ENCODE results near the gene SLC6A9.

Gene SLC6A9

DNA sequence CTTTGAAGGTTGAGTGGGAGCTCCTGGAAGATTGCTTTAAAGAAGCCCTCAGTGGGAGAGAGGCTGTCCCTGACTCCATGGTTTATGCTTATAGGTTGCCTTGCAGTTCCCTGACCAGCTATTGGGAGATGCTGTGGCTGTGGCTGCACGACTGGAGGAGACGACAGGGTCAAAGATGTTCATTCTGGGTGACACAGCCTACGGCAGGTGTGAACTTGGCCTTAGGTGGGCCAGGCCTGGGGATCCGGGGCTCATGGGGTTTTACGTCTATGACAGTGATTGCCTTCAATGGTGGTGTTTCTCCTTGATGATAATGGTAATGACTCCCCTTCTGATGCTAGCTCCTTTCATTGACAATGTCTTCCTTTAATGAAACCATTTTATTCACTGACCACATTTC lies 60.8 kb downstream of the SLC6A9 start:
- Mint-ChIP-seq H3K4me3 (peak overlapping the region; percentile 94), H3K4me1 (ENCODE audit: low read depth) (peaks cover 29% of the 10 kb centered on the region), H3K9me3 (no peaks in the 10 kb centered on the region), H3K27me3 (no peaks in the 10 kb centered on the region), H3K36me3 (ENCODE audit: low read depth) (peaks cover 17% of the 10 kb centered on the region), H3K27ac (peak overlapping the region; percentile 90)

DNA sequence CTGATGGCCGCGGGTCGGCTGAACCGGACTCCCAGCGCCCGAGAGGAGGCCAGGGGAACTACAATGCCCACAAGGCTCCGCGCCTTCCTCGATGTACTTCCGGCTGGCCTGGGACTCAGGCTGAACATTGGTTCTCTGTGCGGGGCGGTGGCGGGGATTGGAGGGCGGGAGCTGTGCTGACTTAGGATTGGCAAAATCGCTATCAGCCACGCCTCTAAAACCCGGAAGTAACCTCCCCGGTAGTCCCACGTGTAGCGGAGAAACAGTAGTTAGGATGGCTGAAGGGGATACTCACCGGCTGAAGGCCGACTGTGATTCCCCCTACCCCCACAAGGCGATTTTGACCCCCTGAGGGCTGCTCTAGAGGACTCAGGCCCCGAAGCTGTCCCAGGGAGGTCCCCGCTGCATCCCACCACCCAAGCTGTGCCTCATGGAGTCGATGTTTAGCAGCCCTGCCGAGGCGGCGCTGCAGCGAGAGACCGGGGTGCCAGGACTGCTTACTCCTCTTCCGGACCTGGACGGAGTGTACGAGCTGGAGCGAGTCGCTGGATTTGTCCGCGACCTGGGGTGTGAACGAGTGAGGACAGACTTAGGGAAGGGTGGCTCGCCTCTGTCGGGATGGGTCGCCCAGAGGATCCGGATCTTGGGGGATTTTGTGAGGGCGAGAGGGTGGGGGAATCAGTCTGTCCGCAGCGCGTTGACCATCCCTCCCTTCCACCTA lies 61.4 kb downstream of the SLC6A9 start, which contains the start of gene DPH2:
DPH2 (plus strand) TSS at position 265 of the 721 bp plus-strand sequence; CDS start at position 431, 166 bp downstream.
- H3K27me3 Mint-ChIP-seq: no peaks in the 10 kb centered on the region
- peaks cover 17% of the 10 kb centered on the region for H3K36me3 Mint-ChIP-seq (ENCODE audit: low read depth)
- no peaks in the 10 kb centered on the region for H3K9me3 Mint-ChIP-seq
- H3K4me1 Mint-ChIP-seq (ENCODE audit: low read depth): peaks cover 29% of the 10 kb centered on the region
- H3K4me3 Mint-ChIP-seq: peak within 1 kb of the TSS; percentile 94
- peak within 1 kb of the TSS; percentile 90 for H3K27ac Mint-ChIP-seq

GRCh38 chr1:43969416-43969745 lies 61.9 kb downstream of the SLC6A9 start:
- no peak overlapping the region for H3K27ac Mint-ChIP-seq
- peaks cover 29% of the 10 kb centered on the region for H3K4me1 Mint-ChIP-seq (ENCODE audit: low read depth)
- H3K27me3 Mint-ChIP-seq: no peaks in the 10 kb centered on the region
- H3K36me3 Mint-ChIP-seq (ENCODE audit: low read depth): peaks cover 17% of the 10 kb centered on the region
- peak overlapping the region; percentile 94 for H3K4me3 Mint-ChIP-seq
- H3K9me3 Mint-ChIP-seq: no peaks in the 10 kb centered on the region

- Mint-ChIP-seq H3K4me3 (no peak overlapping the region), H3K27me3 (no peaks in the 10 kb centered on the region), H3K36me3 (ENCODE audit: low read depth) (peaks cover 12% of the 10 kb centered on the region), H3K27ac (no peak overlapping the region), H3K4me1 (ENCODE audit: low read depth) (peaks cover 20% of the 10 kb centered on the region), H3K9me3 (no peaks in the 10 kb centered on the region)
Observed at GRCh38 chr1:43968348-43968948, 62.8 kb downstream of the SLC6A9 start.

- H3K4me1 Mint-ChIP-seq (ENCODE audit: low read depth): peaks cover 6% of the 10 kb centered on the region
- no peak overlapping the region for H3K4me3 Mint-ChIP-seq
- H3K27me3 Mint-ChIP-seq: no peaks in the 10 kb centered on the region
- H3K36me3 Mint-ChIP-seq (ENCODE audit: low read depth): peaks cover 16% of the 10 kb centered on the region
- no peaks in the 10 kb centered on the region for H3K9me3 Mint-ChIP-seq
- H3K27ac Mint-ChIP-seq: no peak overlapping the region
Observed at GRCh38 chr1:43965316-43965715, 65.9 kb downstream of the SLC6A9 start.

DNA sequence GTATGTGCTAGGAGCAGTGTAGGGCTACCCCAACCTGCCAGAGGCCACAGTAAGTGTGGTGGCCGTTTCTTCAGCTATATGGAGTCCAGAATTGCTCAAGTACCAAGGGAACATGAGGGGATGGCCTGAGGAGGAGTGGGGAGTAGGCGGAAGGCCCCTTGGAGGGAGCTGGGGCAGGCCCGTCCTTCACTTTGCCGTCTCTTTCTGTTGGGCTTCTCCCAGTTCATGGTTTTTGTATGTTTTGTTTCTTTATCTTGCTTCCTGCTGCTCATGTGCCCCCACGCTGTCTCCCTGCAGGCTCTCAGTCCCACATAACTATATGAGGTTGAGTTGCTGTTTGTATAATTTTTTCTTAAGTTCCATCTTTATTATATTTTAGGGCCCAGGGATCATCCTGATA lies 67.4 kb downstream of the SLC6A9 start:
- Mint-ChIP-seq H3K27me3 (no peaks in the 10 kb centered on the region), H3K4me1 (ENCODE audit: low read depth) (no peaks in the 10 kb centered on the region), H3K27ac (no peak overlapping the region), H3K9me3 (no peaks in the 10 kb centered on the region), H3K4me3 (no peak overlapping the region), H3K36me3 (ENCODE audit: low read depth) (peaks cover 16% of the 10 kb centered on the region)

DNA sequence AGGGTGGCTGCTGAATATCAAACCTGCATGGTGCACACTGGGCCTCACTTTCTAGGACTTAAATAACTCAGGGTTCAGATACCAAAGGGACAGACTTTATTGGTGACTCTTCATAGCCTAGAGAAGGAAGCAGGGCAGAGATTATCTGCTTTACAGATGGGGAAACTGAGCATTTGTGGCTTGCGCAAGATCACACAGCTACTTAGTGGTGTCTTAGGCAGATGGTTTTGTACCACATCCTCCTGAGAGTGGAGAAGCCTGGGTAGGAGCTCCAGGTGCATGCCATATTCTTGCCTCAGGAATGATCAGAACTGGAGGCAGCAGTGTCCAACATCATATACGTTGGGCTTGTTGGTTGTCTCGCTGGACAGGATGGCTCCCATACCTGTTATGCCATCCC lies 68.3 kb downstream of the SLC6A9 start:
- H3K36me3 Mint-ChIP-seq (ENCODE audit: low read depth): peaks cover 14% of the 10 kb centered on the region
- no peaks in the 10 kb centered on the region for H3K9me3 Mint-ChIP-seq
- H3K4me1 Mint-ChIP-seq (ENCODE audit: low read depth): no peaks in the 10 kb centered on the region

GRCh38 chr1:43962324-43962723 lies 68.9 kb downstream of the SLC6A9 start:
- Mint-ChIP-seq H3K9me3 (no peaks in the 10 kb centered on the region), H3K4me1 (ENCODE audit: low read depth) (no peaks in the 10 kb centered on the region), H3K36me3 (ENCODE audit: low read depth) (peaks cover 14% of the 10 kb centered on the region), H3K27me3 (no peaks in the 10 kb centered on the region), H3K27ac (no peak overlapping the region), H3K4me3 (no peak overlapping the region)

More for the DNA sequence above, 68.3 kb downstream of the SLC6A9 start:
- no peak overlapping the region for H3K4me3 Mint-ChIP-seq
- no peak overlapping the region for H3K27ac Mint-ChIP-seq
- no peaks in the 10 kb centered on the region for H3K27me3 Mint-ChIP-seq

DNA sequence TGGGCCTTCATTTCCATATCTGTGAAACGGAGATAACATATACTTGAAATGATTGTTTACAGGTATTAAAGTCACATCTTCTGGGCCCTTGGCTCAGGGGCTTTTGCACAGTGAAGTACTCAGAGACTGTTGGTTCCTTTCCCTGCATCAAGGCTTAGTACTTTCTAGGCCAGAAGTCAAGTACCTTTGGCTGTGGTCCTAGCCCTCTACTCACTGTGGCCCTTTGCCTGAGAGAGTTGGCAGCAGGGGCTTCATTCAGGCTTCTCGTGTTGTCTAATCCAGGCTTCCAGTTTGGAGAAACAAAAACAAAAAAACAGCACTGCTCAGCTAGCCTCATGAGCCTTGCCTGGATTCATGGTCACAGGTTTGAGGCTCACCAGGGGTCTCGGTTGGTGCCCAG lies 69.6 kb downstream of the SLC6A9 start:
- no peak overlapping the region for H3K27ac Mint-ChIP-seq
- no peak overlapping the region for H3K4me3 Mint-ChIP-seq
- H3K36me3 Mint-ChIP-seq (ENCODE audit: low read depth): peaks cover 20% of the 10 kb centered on the region
- H3K4me1 Mint-ChIP-seq (ENCODE audit: low read depth): no peaks in the 10 kb centered on the region
- no peaks in the 10 kb centered on the region for H3K27me3 Mint-ChIP-seq
- H3K9me3 Mint-ChIP-seq: no peaks in the 10 kb centered on the region

DNA sequence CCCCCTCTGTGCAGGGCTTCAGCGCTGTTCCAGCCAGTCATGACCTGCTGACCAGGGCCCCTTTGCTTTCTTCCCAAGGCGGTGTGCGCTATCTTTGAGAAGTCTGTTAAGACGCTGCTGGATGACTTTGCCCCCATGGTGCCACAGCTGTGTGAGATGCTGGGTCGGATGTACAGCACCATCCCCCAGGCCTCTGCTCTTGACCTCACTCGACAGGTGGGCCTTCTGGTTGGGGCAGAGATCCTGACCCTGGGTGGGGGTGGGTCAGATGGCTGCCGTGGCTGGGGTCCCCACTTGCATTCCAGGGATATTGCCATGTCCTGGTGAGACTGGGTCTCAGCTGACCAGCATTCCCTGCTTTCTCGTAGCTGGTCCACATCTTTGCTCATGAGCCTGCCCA lies 70.5 kb downstream of the SLC6A9 start:
- Mint-ChIP-seq H3K27me3 (no peaks in the 10 kb centered on the region), H3K4me1 (ENCODE audit: low read depth) (no peaks in the 10 kb centered on the region), H3K27ac (no peak overlapping the region), H3K9me3 (no peaks in the 10 kb centered on the region), H3K4me3 (no peak overlapping the region), H3K36me3 (ENCODE audit: low read depth) (peaks cover 23% of the 10 kb centered on the region)

GRCh38 chr1:43958351-43959255 lies 72.7 kb downstream of the SLC6A9 start:
- Mint-ChIP-seq H3K4me1 (ENCODE audit: low read depth) (no peaks in the 10 kb centered on the region), H3K27me3 (no peaks in the 10 kb centered on the region), H3K36me3 (ENCODE audit: low read depth) (peaks cover 27% of the 10 kb centered on the region), H3K27ac (no peak overlapping the region), H3K9me3 (no peaks in the 10 kb centered on the region), H3K4me3 (no peak overlapping the region)

DNA sequence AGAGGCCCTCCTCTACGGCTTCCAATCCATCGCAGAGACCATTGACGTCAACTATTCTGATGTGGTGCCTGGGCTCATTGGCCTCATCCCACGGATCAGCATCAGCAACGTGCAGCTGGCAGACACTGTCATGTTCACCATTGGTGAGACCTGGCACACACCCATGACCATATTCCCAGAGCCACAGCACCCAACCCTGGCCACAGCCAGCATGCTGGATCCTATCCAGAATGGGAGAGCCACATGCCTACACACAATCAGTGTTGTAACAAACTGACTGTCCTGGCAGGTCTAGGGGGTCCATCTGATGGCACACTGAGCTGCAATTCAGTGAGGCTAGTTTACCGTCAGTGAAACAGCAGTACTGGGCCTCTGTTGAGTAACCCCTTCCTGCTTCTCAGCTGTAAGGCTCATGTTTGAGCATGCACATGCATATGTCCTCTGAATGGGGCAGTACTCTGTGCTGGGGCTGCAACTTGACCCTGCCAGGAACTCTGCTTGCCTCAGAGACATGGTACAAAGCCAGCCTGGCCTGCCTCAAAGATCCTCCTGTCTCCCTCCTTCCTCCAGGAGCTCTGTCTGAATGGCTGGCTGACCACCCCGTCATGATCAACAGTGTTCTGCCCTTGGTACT lies 73.7 kb downstream of the SLC6A9 start:
- Mint-ChIP-seq H3K27me3 (no peaks in the 10 kb centered on the region), H3K27ac (no peak overlapping the region), H3K4me1 (ENCODE audit: low read depth) (no peaks in the 10 kb centered on the region), H3K4me3 (no peak overlapping the region), H3K36me3 (ENCODE audit: low read depth) (peaks cover 23% of the 10 kb centered on the region), H3K9me3 (no peaks in the 10 kb centered on the region)

- no peaks in the 10 kb centered on the region for H3K9me3 Mint-ChIP-seq
- no peaks in the 10 kb centered on the region for H3K4me1 Mint-ChIP-seq (ENCODE audit: low read depth)
- no peak overlapping the region for H3K4me3 Mint-ChIP-seq
- peaks cover 17% of the 10 kb centered on the region for H3K36me3 Mint-ChIP-seq (ENCODE audit: low read depth)
- H3K27ac Mint-ChIP-seq: no peak overlapping the region
- H3K27me3 Mint-ChIP-seq: no peaks in the 10 kb centered on the region
Observed at GRCh38 chr1:43956234-43956633, 75.0 kb downstream of the SLC6A9 start.

DNA sequence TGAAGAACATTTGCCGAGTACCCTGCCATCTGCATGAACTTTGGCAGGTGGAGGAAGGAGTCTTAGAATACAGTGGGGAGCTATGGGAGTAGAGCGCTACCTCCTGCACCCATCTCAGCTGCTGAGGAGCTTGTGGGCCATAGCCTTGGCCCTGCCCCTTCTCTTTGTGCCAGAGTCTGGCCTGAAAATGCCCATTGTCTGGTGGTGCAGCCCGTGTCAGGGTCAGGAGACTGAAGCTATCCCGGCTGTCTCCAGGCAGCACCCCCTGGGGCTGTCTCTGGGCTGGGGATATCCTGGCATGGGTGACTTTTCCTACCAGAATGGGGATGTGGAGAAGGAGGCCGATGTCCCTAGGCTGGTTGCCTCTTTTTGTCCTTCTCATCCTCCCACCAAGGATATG lies 77.2 kb downstream of the SLC6A9 start:
- no peaks in the 10 kb centered on the region for H3K27me3 Mint-ChIP-seq
- H3K4me3 Mint-ChIP-seq: no peak overlapping the region
- H3K36me3 Mint-ChIP-seq (ENCODE audit: low read depth): peaks cover 21% of the 10 kb centered on the region
- no peaks in the 10 kb centered on the region for H3K9me3 Mint-ChIP-seq
- peaks cover 8% of the 10 kb centered on the region for H3K4me1 Mint-ChIP-seq (ENCODE audit: low read depth)
- no peak overlapping the region for H3K27ac Mint-ChIP-seq

DNA sequence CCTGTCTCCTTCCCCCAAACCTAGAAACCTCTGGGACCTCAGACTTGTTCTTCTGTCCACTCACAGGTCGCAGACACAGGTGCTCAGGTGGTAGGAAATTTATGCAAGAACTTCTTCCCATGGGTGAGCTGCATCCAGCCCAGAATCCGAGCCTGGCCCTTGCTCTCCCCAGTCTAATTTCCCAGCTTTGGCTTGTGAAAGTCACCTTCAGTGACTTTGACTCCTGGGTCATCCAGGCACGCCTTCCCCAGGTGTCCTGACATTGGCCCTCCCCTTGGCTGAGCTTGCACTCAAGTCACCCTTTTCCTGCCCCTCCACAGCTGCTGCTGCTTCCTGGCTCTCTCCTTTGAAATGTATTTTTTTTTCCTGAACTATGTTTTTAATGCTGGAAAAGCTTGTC lies 77.9 kb downstream of the SLC6A9 start:
- H3K36me3 Mint-ChIP-seq (ENCODE audit: low read depth): peaks cover 21% of the 10 kb centered on the region
- H3K27ac Mint-ChIP-seq: no peak overlapping the region
- H3K27me3 Mint-ChIP-seq: no peaks in the 10 kb centered on the region
- peaks cover 12% of the 10 kb centered on the region for H3K4me1 Mint-ChIP-seq (ENCODE audit: low read depth)
- H3K4me3 Mint-ChIP-seq: no peak overlapping the region
- no peaks in the 10 kb centered on the region for H3K9me3 Mint-ChIP-seq
